ENCODE results near the gene HRG.
A peak's percentile ranks its signal among the peaks of the same experiment; 100 is the strongest.
"Not testable (repeated sequence)": the region's sequence is repeated elsewhere in the genome, so short reads cannot be mapped to it uniquely, and the experiment has no call there.

The HRG gene, protein sequence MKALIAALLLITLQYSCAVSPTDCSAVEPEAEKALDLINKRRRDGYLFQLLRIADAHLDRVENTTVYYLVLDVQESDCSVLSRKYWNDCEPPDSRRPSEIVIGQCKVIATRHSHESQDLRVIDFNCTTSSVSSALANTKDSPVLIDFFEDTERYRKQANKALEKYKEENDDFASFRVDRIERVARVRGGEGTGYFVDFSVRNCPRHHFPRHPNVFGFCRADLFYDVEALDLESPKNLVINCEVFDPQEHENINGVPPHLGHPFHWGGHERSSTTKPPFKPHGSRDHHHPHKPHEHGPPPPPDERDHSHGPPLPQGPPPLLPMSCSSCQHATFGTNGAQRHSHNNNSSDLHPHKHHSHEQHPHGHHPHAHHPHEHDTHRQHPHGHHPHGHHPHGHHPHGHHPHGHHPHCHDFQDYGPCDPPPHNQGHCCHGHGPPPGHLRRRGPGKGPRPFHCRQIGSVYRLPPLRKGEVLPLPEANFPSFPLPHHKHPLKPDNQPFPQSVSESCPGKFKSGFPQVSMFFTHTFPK
- total RNA-seq, result 0 reads per million in 2 donors

DNA sequence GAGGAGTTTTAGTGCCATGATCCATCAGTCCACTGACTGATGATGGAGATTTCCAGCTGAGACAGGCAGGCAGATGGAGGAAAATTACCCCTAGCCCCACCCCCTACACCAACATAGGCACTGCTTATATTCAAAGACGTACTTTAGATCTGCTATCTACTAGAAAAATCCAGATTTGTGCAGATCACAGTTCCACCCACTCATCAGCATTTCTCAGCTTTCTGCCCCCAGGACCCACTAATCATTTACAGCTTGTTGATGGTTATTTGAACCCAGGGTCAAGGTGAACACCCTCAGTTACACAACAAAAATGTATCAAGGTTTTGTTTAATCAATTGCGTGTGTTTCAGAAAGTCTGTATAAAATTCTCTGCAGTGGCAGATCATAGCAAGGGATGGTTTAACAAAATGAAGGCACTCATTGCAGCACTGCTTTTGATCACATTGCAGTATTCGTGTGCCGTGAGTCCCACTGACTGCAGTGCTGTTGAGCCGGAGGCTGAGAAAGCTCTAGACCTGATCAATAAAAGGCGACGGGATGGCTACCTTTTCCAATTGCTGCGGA, at the start of gene HRG:
Gene HRG (plus strand): TSS at position 390 of the 564 bp plus-strand sequence. CDS start 18 bp downstream, at position 408.
- DNase-seq, result no peak

DNA sequence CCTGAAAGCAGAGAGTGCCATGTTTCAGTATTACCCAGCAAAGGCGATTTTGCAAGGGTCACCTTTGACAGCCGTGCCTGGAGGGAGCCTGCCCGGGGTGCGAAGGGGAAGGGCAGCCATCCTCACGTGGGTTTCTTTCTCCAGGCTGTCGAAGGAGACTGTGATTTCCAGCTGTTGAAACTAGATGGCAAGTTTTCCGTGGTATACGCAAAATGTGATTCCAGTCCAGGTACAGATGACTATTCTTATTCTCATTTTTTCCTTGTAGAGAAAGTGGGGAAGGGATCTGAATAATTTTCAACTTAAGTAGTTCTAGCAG, 49.6 kb upstream of the HRG start:
- DNase-seq, result no peak

DNA sequence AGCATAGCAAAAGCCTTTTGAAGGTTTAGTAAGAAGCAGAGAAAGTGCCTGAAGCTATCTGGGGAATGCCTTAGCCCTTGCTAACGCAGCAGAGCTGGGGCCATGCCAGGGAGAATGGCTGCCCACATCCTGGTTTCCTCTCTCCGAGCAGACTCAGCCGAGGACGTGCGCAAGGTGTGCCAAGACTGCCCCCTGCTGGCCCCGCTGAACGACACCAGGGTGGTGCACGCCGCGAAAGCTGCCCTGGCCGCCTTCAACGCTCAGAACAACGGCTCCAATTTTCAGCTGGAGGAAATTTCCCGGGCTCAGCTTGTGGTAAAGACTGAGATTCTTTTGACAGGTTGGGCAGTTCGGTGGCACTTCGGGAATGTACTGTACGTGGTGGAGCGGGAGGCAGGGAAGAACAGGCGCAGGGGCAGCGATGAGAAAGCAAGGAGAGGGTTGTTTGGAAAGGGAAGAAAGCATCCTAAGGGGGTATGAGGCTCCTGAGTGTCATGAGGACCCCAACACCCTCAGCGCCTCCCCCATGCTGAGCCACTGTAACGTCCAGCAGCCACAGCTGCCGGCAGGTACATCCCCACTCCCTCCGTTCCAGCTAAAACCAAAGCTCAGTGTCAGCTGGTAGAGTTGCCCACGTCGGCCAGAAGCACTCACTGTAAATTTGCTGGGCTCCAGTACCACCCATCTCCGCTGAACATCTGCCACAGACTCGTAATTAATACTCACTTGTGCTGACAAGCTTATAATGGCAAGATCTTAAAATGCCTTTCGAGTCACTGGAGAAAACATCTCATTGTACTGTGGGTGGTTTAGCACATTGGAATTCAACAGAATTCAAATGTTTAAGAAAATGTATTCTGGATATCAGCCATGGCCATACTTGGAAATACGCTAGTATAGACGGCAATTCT, 48.5 kb upstream of the HRG start:
- peak; percentile 76 for DNase-seq

GRCh38 chr3:186618318-186618938, 47.4 kb upstream of the HRG start:
- no peak for DNase-seq

DNA sequence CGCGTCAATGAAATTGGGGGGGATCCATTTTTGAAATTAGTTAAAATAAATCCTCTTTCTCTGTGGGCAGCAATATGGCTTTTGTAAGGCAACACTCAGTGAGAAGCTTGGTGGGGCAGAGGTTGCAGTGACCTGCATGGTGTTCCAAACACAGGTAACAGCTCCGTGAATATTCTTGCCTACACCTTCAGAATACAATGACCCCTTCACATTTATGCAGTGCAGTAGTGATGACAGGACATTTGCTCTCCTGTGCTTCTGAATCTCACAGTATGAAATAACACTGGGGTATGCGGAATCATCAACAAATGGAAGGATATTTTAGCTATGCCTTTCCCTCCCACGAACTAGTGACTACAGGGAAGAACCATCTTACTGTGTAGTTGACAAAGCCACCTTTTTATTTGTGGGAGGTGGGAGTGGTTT, 46.0 kb upstream of the HRG start:
- no peak for DNase-seq

DNA sequence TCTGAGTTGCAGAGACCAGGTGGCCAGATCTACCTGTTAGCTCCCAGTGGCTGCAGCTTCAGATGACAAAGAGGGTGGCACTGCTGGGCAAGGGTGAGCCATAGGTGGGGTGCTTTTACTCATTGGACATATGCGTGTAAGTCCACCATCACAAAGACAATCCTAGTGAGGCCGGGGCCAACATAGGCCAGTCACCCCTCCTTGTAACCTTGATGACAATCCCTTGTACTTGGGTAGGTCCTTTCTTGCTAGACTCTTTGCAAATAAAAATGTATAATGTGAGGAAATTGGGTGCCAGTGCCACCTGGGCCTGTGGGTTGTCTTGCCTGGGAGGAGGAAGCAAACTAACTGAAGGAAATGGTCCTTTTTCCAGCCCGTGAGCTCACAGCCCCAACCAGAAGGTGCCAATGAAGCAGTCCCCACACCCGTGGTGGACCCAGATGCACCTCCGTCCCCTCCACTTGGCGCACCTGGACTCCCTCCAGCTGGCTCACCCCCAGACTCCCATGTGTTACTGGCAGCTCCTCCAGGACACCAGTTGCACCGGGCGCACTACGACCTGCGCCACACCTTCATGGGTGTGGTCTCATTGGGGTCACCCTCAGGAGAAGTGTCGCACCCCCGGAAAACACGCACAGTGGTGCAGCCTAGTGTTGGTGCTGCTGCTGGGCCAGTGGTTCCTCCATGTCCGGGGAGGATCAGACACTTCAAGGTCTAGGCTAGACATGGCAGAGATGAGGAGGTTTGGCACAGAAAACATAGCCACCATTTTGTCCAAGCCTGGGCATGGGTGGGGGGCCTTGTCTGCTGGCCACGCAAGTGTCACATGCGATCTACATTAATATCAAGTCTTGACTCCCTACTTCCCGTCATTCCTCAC, 45.4 kb upstream of the HRG start:
- no peak for DNase-seq

DNA sequence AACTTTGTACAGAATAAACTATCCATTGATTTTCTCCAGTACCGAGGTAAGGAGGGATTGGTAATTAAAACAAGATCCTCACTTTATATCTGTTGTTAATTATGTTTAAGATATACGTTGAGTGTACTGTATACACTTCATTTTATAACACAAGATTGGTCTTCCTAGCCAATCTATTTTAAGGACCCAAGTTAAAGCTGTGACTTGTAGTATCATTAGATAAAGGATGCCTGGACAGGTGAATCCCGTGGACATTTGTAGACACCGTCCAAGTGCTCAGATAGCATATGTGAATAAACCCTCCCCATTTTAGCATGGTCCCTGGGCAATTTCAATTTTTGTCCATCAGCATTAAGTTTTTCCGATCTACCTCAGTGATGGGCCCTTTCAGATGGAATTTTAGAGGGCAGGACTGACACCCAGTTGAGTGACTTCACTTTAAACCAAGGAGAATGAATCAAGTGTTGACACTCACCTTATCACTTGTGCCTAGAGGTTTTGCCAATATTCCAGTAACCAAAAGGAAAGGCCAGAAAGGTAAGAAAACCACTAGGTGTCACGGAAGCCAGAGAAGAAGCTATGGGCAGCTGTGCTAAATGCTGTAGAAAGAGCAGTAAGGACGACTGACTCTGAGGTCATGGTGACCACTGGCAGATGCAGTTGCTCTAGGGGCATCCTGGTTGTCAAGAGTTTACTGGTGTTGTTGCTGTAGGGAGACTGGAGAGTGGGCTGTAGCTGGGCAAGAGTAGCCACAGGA, 43.7 kb upstream of the HRG start:
- DNase-seq, result no peak

DNA sequence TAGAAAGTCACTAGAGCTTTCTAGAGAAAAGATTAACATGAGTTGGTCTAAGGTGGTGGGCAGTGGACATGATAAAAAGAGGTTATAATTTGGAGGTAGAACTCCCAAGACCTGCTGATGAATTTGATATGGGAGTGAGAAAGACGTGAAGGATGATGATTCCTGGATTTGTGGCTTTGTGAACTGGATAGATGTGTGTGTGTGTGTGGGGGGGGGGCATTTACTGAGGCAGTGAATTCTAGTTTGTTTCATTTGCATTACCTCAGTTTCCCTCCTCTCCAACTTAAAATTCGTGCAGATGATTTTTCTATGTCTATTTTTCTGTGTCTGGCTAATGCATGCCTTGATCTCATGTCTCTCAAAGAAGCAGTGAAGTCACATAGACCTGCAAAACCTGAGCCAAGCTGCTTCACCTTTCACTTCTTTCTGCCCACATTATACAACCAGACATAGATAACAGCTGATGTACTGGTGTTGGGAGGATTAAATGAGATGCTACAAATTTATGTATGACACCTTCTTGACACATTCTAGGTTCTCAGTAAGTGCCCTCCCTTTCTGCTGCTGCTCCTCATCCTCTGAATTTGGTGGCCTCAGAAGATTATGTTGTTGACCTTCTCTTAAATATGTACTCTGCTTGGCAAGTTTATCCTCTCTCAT, 43.0 kb upstream of the HRG start:
- no peak for DNase-seq

DNA sequence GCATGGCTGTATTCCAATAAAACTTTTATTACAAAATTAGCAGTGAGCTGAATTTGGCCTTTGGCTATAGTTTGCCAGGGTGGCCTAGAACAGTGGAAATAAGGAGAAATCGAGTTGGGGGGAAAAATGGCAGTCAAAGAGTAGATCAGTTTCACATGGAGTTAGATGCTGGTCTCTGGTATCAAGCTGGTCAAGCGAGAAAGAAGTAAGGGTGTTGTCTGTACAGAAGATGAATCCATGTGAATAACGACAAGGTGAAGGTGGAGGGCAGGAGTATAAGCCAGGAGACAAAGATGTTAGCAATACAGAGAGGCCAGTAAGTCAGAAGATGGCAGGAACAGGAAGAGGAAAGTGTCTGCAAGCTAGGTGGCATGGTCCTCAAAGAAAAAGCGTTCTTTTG, 41.2 kb upstream of the HRG start:
- DNase-seq, result no peak

DNA sequence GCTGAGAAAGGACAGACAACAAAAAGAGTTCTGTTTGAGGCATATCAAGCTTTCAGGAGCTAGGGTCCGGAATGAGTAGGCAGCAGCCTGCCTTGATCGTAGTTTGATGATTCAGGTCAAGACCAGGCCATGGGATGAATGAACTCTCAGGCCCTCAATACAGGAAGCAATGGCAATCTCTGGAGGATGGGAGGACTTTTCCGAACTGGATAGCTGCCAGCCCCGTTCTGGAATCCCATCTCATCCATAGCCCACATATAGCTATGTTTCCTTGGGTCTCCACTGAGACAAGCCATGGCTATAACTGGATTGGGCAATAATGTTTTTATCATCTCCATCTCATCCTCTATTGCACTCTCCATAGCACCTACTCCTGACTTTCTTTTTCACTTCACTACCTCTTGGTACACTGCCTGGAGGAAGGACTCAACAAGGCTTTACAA, 40.2 kb upstream of the HRG start:
- DNase-seq, result no peak

- no peak for DNase-seq
These were observed 39.5 kb upstream of the HRG start for GRCh38 chr3:186626254-186626847.

DNA sequence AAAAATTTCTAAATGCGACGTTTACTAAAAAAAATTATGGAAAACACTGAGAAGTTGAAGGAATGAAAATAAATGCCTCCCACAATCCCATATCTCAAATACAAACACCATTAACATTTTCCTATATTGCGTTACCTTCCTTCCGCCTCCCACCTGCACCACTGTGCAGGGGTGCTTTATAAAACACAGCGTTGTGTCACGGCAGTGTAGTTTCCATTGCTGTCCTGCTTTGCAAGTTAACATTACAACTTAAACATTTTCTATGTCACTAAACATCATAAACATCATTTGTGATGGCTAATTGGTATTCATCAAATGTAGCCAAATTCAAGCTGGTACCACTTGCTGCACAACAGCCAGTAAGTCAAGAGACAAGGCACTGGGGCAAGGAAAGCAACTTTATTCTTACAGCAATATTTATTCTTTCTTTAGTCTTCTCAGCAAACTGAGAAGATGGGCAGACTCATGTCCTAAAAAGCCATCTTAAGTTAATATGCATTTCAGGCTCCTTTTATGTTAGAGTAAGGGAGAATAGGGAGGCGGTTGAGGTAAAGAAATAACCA, 37.9 kb upstream of the HRG start:
- DNase-seq, result no peak

DNA sequence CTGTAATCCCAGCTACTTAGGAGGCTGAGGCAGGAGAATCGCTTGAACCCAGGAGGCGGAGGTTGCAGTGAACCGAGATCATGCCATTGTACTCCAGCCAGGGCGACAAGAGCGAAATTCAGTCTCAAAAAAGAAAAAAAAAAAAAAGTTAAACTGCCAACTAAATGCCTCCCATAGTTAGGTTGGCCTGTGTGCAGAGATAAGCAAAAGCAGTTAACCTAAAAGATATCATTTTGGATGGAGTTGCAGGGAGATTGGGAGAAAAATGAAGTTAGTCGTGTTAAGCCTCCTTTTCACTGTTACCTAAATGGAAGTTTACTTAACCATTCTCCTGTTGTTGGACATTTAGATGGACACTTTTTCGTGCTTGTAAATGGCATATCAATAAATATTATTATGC, 37.1 kb upstream of the HRG start:
- DNase-seq, result no peak

GRCh38 chr3:186630950-186631641, 34.7 kb upstream of the HRG start:
- no peak for DNase-seq

DNA sequence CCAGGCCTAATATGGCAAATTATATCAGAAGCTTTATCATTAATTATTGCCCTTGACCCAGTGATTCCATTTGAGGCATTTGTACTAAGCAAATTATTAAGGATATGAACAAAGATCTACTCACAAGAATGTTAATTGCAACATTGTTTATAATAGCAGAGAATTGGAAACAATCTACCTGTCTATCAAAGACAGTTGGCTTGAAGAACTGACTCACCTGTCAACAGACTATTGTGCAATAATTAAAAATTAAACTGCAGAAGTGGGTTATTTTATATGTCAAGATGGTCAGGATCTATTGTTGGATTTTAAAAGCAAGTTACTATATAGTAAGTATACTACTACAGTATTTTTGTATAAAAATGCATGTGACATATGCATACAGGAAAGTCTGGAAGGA, 32.3 kb upstream of the HRG start:
- DNase-seq, result no peak

GRCh38 chr3:186634207-186634606, 31.6 kb upstream of the HRG start:
- DNase-seq, result not testable (repeated sequence)

GRCh38 chr3:186635532-186635931, 30.3 kb upstream of the HRG start:
- DNase-seq, result no peak

- no peak for DNase-seq
These were observed 29.3 kb upstream of the HRG start for GRCh38 chr3:186636536-186636935.

DNA sequence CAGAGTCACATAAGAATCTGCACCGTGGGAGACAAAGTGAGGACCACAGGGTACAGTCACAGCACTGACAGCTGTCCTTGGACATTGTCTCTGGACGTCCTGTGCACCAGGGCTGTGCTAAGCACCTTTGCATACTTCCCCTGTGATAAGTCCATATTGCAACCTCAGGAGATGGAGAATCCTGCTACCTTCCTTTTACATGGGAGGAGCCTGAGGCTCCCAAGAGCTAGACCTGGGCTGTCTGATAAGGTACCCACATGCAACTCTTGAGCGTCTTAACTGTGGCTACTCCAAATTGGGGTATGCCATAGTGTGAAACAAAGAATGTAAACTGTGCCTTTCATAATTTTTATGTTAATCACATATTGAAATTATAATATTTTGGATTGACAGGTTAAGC, 28.1 kb upstream of the HRG start:
- no peak for DNase-seq

All from T-helper 9 cell (primary cell).